ENCODE data around the gene GPHN.

The GPHN gene

GRCh38 chr14:67188326-67188725, 680.4 kb downstream of the GPHN start:
- Histone ChIP-seq H3K9ac (no peak overlapping the region), H3K4me3 (no peak overlapping the region), H3K4me2 (peak overlapping the region in 1 of 11 experiments; percentile 19; a peak in 1 of 22 replicates), H3K4me1 (peaks cover 0 to 8% (median 0%) of the 10 kb centered on the region in 10 experiments; a peak in 5 of 20 replicates), H3K36me3 (no peaks in the 10 kb centered on the region), H3K27ac (no peak overlapping the region), H3K27me3 (no peaks in the 10 kb centered on the region), H4K20me1 (no peaks in the 10 kb centered on the region), H3K9me3 (replicated peaks in 1 of 11) (no peaks in the 10 kb centered on the region)
- no peak for TF ChIP-seq Cebpa-rat (IDR thresholded peaks at IDR 0.05)

- Histone ChIP-seq H4K20me1 (no peaks in the 10 kb centered on the region), H3K4me3 (no peak overlapping the region), H3K4me1 (peaks cover 0 to 8% (median 0%) of the 10 kb centered on the region in 10 experiments; a peak in 5 of 20 replicates), H3K27me3 (no peaks in the 10 kb centered on the region), H3K4me2 (no peak overlapping the region), H3K9me3 (replicated peaks in 1 of 11) (no peaks in the 10 kb centered on the region), H3K27ac (no peak overlapping the region), H3K9ac (no peak overlapping the region), H3K36me3 (no peaks in the 10 kb centered on the region)
- no peak for TF ChIP-seq Cebpa-rat (IDR thresholded peaks at IDR 0.05)
Measured at GRCh38 chr14:67191768-67192290, 683.9 kb downstream of the GPHN start.

- Histone ChIP-seq H3K36me3 (no peaks in the 10 kb centered on the region), H3K27ac (no peak overlapping the region)
- no peak for TF ChIP-seq Cebpa-rat (IDR thresholded peaks at IDR 0.05)
Measured at GRCh38 chr14:67192366-67192765, 684.4 kb downstream of the GPHN start.

GRCh38 chr14:67195279-67195678, 687.3 kb downstream of the GPHN start:
- no peaks in the 10 kb centered on the region for H3K4me1 ChIP-seq
- H3K9ac ChIP-seq, result no peak overlapping the region
- H3K36me3 ChIP-seq, result no peaks in the 10 kb centered on the region
- no peaks in the 10 kb centered on the region for H3K27me3 ChIP-seq
- no peak for TF ChIP-seq Cebpa-rat (IDR thresholded peaks at IDR 0.05)
- H4K20me1 ChIP-seq, result no peaks in the 10 kb centered on the region
- no peak overlapping the region for H3K27ac ChIP-seq
- H3K4me3 ChIP-seq, result no peak overlapping the region
- no peaks in the 10 kb centered on the region for H3K9me3 ChIP-seq (replicated peaks in 1 of 11)
- H3K4me2 ChIP-seq, result no peak overlapping the region

More at GRCh38 chr14:67192366-67192765, 684.4 kb downstream of the GPHN start:
- Histone ChIP-seq H3K4me3 (no peak overlapping the region), H4K20me1 (no peaks in the 10 kb centered on the region), H3K27me3 (no peaks in the 10 kb centered on the region), H3K4me2 (no peak overlapping the region), H3K9ac (no peak overlapping the region), H3K9me3 (replicated peaks in 1 of 11) (no peaks in the 10 kb centered on the region), H3K4me1 (peaks cover 0 to 8% (median 0%) of the 10 kb centered on the region in 10 experiments; a peak in 5 of 20 replicates)

GRCh38 chr14:67199016-67199415, 691.1 kb downstream of the GPHN start:
- no peak for TF ChIP-seq Cebpa-rat (IDR thresholded peaks at IDR 0.05)
- no peaks in the 10 kb centered on the region for H4K20me1 ChIP-seq
- no peak overlapping the region for H3K9ac ChIP-seq
- H3K4me2 ChIP-seq, result no peak overlapping the region
- no peaks in the 10 kb centered on the region for H3K36me3 ChIP-seq
- no peaks in the 10 kb centered on the region for H3K4me1 ChIP-seq
- H3K4me3 ChIP-seq, result no peak overlapping the region
- H3K27ac ChIP-seq, result no peak overlapping the region
- H3K9me3 ChIP-seq (replicated peaks in 1 of 11), result no peaks in the 10 kb centered on the region
- H3K27me3 ChIP-seq, result no peaks in the 10 kb centered on the region

GRCh38 chr14:67207810-67208209, 699.9 kb downstream of the GPHN start:
- Histone ChIP-seq H3K9me3 (replicated peaks in 1 of 11) (no peaks in the 10 kb centered on the region), H3K27me3 (no peaks in the 10 kb centered on the region), H3K4me1 (no peaks in the 10 kb centered on the region), H3K9ac (no peak overlapping the region), H3K36me3 (no peaks in the 10 kb centered on the region), H3K27ac (no peak overlapping the region), H3K4me3 (no peak overlapping the region), H4K20me1 (no peaks in the 10 kb centered on the region), H3K4me2 (no peak overlapping the region)
- no peak for TF ChIP-seq Cebpa-rat (IDR thresholded peaks at IDR 0.05)

- H3K4me2 ChIP-seq, result no peak overlapping the region
- H3K4me1 ChIP-seq, result no peaks in the 10 kb centered on the region
- TF ChIP-seq Cebpa-rat (IDR thresholded peaks at IDR 0.05), result no peak
- peaks cover 0 to 19% (median 8%) of the 10 kb centered on the region in 11 experiments; a peak in 12 of 22 replicates for H3K9me3 ChIP-seq (replicated peaks in 1 of 11)
- no peak overlapping the region for H3K9ac ChIP-seq
- no peak overlapping the region for H3K4me3 ChIP-seq
- H3K27ac ChIP-seq, result no peak overlapping the region
- H3K27me3 ChIP-seq, result no peaks in the 10 kb centered on the region
- H4K20me1 ChIP-seq, result no peaks in the 10 kb centered on the region
- no peaks in the 10 kb centered on the region for H3K36me3 ChIP-seq
Measured at GRCh38 chr14:67218126-67218525, 710.2 kb downstream of the GPHN start.

- H4K20me1 ChIP-seq, result no peaks in the 10 kb centered on the region
- H3K9me3 ChIP-seq (replicated peaks in 1 of 11), result peaks cover 0 to 19% (median 8%) of the 10 kb centered on the region in 11 experiments; a peak in 12 of 22 replicates
- H3K4me3 ChIP-seq, result no peak overlapping the region
- no peaks in the 10 kb centered on the region for H3K4me1 ChIP-seq
- no peak for TF ChIP-seq Cebpa-rat (IDR thresholded peaks at IDR 0.05)
- H3K9ac ChIP-seq, result no peak overlapping the region
- H3K4me2 ChIP-seq, result no peak overlapping the region
- no peaks in the 10 kb centered on the region for H3K36me3 ChIP-seq
- H3K27me3 ChIP-seq, result no peaks in the 10 kb centered on the region
- H3K27ac ChIP-seq, result no peak overlapping the region
Measured at GRCh38 chr14:67221248-67221981, 713.5 kb downstream of the GPHN start.

- no peak overlapping the region for H3K27ac ChIP-seq
- no peak for TF ChIP-seq Cebpa-rat (IDR thresholded peaks at IDR 0.05)
- H3K9ac ChIP-seq, result no peak overlapping the region
Measured at GRCh38 chr14:67221982-67222328, 714.0 kb downstream of the GPHN start.

GRCh38 chr14:67225523-67225922, 717.6 kb downstream of the GPHN start:
- H3K4me1 ChIP-seq, result no peaks in the 10 kb centered on the region
- no peaks in the 10 kb centered on the region for H3K27me3 ChIP-seq

More at GRCh38 chr14:67221982-67222328, 714.0 kb downstream of the GPHN start:
- Histone ChIP-seq H3K4me2 (no peak overlapping the region), H3K4me1 (no peaks in the 10 kb centered on the region), H3K4me3 (no peak overlapping the region), H3K27me3 (no peaks in the 10 kb centered on the region), H3K9me3 (replicated peaks in 1 of 11) (peaks cover 0 to 16% (median 6%) of the 10 kb centered on the region in 11 experiments; a peak in 12 of 22 replicates), H3K36me3 (no peaks in the 10 kb centered on the region), H4K20me1 (no peaks in the 10 kb centered on the region)

More at GRCh38 chr14:67225523-67225922, 717.6 kb downstream of the GPHN start:
- no peaks in the 10 kb centered on the region for H4K20me1 ChIP-seq
- H3K9me3 ChIP-seq (replicated peaks in 1 of 11), result no peaks in the 10 kb centered on the region
- no peak overlapping the region for H3K27ac ChIP-seq
- no peak for TF ChIP-seq Cebpa-rat (IDR thresholded peaks at IDR 0.05)
- no peak overlapping the region for H3K9ac ChIP-seq
- no peak overlapping the region for H3K4me2 ChIP-seq
- H3K36me3 ChIP-seq, result no peaks in the 10 kb centered on the region
- H3K4me3 ChIP-seq, result no peak overlapping the region
